Neutrophil (primary cell): ENCODE measurements around the gene MYO5B.

ENCODE experiments used
- H3K27ac ChIP-seq: fragments of 200-600 bp; sonication (generic); 2 replicates; pipeline ENCODE4 v1.5.1; 2016; ENCODE audit warnings: mild to moderate bottlenecking, moderate library complexity
- H3K27me3 ChIP-seq: fragments of 200-600 bp; sonication (generic); 2 replicates; pipeline ENCODE4 v1.6.0; 2016; ENCODE audit warnings: mild to moderate bottlenecking
- H3K36me3 ChIP-seq: fragments of 200-600 bp; sonication (generic); 2 replicates; pipeline ENCODE4 v1.5.1; 2017
- H3K4me1 ChIP-seq, 2 experiments: fragments of 200-600 bp in 1 of 2; sonication (generic) in 1 of 2; 1 replicate in 1 of 2; 2 replicates in 1 of 2; pipeline versions ENCODE4 v1.5.1 to v1.6.1; 2013 to 2016; ENCODE audit warnings: low read depth in 1 of 2, low read length in 1 of 2, mild to moderate bottlenecking in 1 of 2, moderate library complexity in 1 of 2; ENCODE audit not compliant: control insufficient read depth in 1 of 2, insufficient read depth in 1 of 2
- H3K4me3 ChIP-seq, 2 experiments: fragments of 200-600 bp in 1 of 2; sonication (generic) in 1 of 2; 1 replicate in 1 of 2; 2 replicates in 1 of 2; pipeline ENCODE4 v1.5.1; 2013 to 2016; ENCODE audit warnings: low read depth in 1 of 2, low read length in 1 of 2, mild to moderate bottlenecking in 1 of 2, moderate library complexity in 1 of 2
- H3K9me3 ChIP-seq: fragments of 200-600 bp; sonication (generic); 2 replicates; pipeline ENCODE4 v1.5.1; 2016
- CTCF ChIP-seq: fragments of 200-600 bp; sonication (generic); IDR thresholded peaks from 2 replicates; pipeline ENCODE4 v1.5.1; 2016; ENCODE audit warnings: antibody characterized with exemption

The MYO5B gene

GRCh38 chr18:49884465-49884864, 310.5 kb downstream of the MYO5B start:
- no peak for TF ChIP-seq CTCF

GRCh38 chr18:49880661-49881060, 314.3 kb downstream of the MYO5B start:
- Histone ChIP-seq H3K27me3 (peaks cover 9% of the 10 kb centered on the region), H3K36me3 (no peaks in the 10 kb centered on the region), H3K9me3 (no peaks in the 10 kb centered on the region), H3K4me1 (no peaks in the 10 kb centered on the region), H3K4me3 (no peak overlapping the region), H3K27ac (no peak overlapping the region)
- TF ChIP-seq CTCF = no peak

More at GRCh38 chr18:49884465-49884864, 310.5 kb downstream of the MYO5B start:
- Histone ChIP-seq H3K4me3 (no peak overlapping the region), H3K27me3 (no peaks in the 10 kb centered on the region), H3K27ac (no peak overlapping the region), H3K9me3 (no peaks in the 10 kb centered on the region), H3K4me1 (no peaks in the 10 kb centered on the region), H3K36me3 (no peaks in the 10 kb centered on the region)

GRCh38 chr18:49879271-49879580, 315.7 kb downstream of the MYO5B start:
- no peaks in the 10 kb centered on the region for H3K9me3 ChIP-seq
- H3K4me1 ChIP-seq = no peaks in the 10 kb centered on the region
- no peak overlapping the region for H3K27ac ChIP-seq
- TF ChIP-seq CTCF = no peak
- H3K4me3 ChIP-seq = no peak overlapping the region
- peaks cover 9% of the 10 kb centered on the region for H3K27me3 ChIP-seq
- no peaks in the 10 kb centered on the region for H3K36me3 ChIP-seq

- Histone ChIP-seq H3K9me3 (no peaks in the 10 kb centered on the region), H3K4me1 (no peaks in the 10 kb centered on the region), H3K27ac (no peak overlapping the region), H3K4me3 (no peak overlapping the region), H3K36me3 (no peaks in the 10 kb centered on the region), H3K27me3 (peaks cover 9% of the 10 kb centered on the region)
- no peak for TF ChIP-seq CTCF
Observed at GRCh38 chr18:49878567-49879270, 316.2 kb downstream of the MYO5B start.

GRCh38 chr18:49878015-49878414, 316.9 kb downstream of the MYO5B start:
- peaks cover 9% of the 10 kb centered on the region for H3K27me3 ChIP-seq
- H3K4me1 ChIP-seq = no peaks in the 10 kb centered on the region
- no peak for TF ChIP-seq CTCF
- no peaks in the 10 kb centered on the region for H3K9me3 ChIP-seq
- H3K36me3 ChIP-seq = no peaks in the 10 kb centered on the region
- no peak overlapping the region for H3K27ac ChIP-seq
- H3K4me3 ChIP-seq = no peak overlapping the region
